ENCODE measurements around the gene EFCAB6. TPM values are rescaled to one million over a fixed set of nuclear protein-coding genes. Genes with fewer than 3 reads are reported as not detected.

EFCAB6 gene
- total RNA-seq, 1 donor from 2014 or later: 1.8 TPM

GRCh38 chr22:43550672-43551071, 261.4 kb downstream of the EFCAB6 start:
- TF ChIP-seq CTCF (IDR thresholded peaks at IDR 0.05; ENCODE audit: borderline replicate concordance): no peak
- no peaks in the 10 kb centered on the region for H3K4me1 ChIP-seq
- intact Hi-C loops (cut with micrococcal nuclease): no loop called here
- H3K27ac ChIP-seq (replicated peaks): no peak overlapping the region
- peaks cover 6% of the 10 kb centered on the region for H3K9me3 ChIP-seq (replicated peaks)
- no peak for DNase-seq
- H3K4me3 ChIP-seq: no peak overlapping the region
- H3K36me3 ChIP-seq: no peaks in the 10 kb centered on the region
- H3K27me3 ChIP-seq (ENCODE audit: low read depth): peaks cover 10% of the 10 kb centered on the region

- TF ChIP-seq CTCF (IDR thresholded peaks at IDR 0.05; ENCODE audit: borderline replicate concordance): no peak
- H3K27me3 ChIP-seq (ENCODE audit: low read depth): peaks cover 8% of the 10 kb centered on the region
- no peaks in the 10 kb centered on the region for H3K4me1 ChIP-seq
- no peak overlapping the region for H3K27ac ChIP-seq (replicated peaks)
- H3K36me3 ChIP-seq: no peaks in the 10 kb centered on the region
- DNase-seq: no peak
- no peak overlapping the region for H3K4me3 ChIP-seq
- intact Hi-C loops (cut with micrococcal nuclease): no loop called here
- peaks cover 6% of the 10 kb centered on the region for H3K9me3 ChIP-seq (replicated peaks)
These were observed 262.0 kb downstream of the EFCAB6 start for GRCh38 chr22:43550024-43550620.

GRCh38 chr22:43546186-43546585, 265.9 kb downstream of the EFCAB6 start:
- intact Hi-C loops (cut with micrococcal nuclease): no loop called here
- no peak for TF ChIP-seq CTCF (IDR thresholded peaks at IDR 0.05; ENCODE audit: borderline replicate concordance)
- H3K4me3 ChIP-seq: no peak overlapping the region
- H3K27me3 ChIP-seq (ENCODE audit: low read depth): peaks cover 25% of the 10 kb centered on the region
- no peaks in the 10 kb centered on the region for H3K4me1 ChIP-seq
- no peaks in the 10 kb centered on the region for H3K9me3 ChIP-seq (replicated peaks)
- no peak for DNase-seq
- H3K27ac ChIP-seq (replicated peaks): no peak overlapping the region
- no peaks in the 10 kb centered on the region for H3K36me3 ChIP-seq

GRCh38 chr22:43544289-43544673, 267.8 kb downstream of the EFCAB6 start:
- no peak for TF ChIP-seq CTCF (IDR thresholded peaks at IDR 0.05; ENCODE audit: borderline replicate concordance)
- Histone ChIP-seq H3K9me3 (replicated peaks) (no peaks in the 10 kb centered on the region), H3K36me3 (no peaks in the 10 kb centered on the region), H3K4me3 (no peak overlapping the region), H3K27ac (replicated peaks) (no peak overlapping the region), H3K27me3 (ENCODE audit: low read depth) (peaks cover 25% of the 10 kb centered on the region), H3K4me1 (no peaks in the 10 kb centered on the region)
- no peak for DNase-seq
- intact Hi-C loops (cut with micrococcal nuclease): no loop called here

GRCh38 chr22:43543522-43544288, 268.4 kb downstream of the EFCAB6 start:
- TF ChIP-seq CTCF (IDR thresholded peaks at IDR 0.05; ENCODE audit: borderline replicate concordance): no peak
- no peak overlapping the region for H3K4me3 ChIP-seq
- H3K36me3 ChIP-seq: no peaks in the 10 kb centered on the region
- DNase-seq: no peak
- H3K27me3 ChIP-seq (ENCODE audit: low read depth): peaks cover 26% of the 10 kb centered on the region
- no peaks in the 10 kb centered on the region for H3K9me3 ChIP-seq (replicated peaks)
- intact Hi-C loops (cut with micrococcal nuclease): no loop called here
- H3K27ac ChIP-seq (replicated peaks): no peak overlapping the region
- no peaks in the 10 kb centered on the region for H3K4me1 ChIP-seq
